Testis (tissue), 2 donors: Measurements from ENCODE around the gene SLC27A3.

ENCODE experiments used
- CTCF ChIP-seq, 3 experiments: fragments of 450-650 bp in 2 of 3; fragments of 200-600 bp in 1 of 3; sonication (generic) in 1 of 3; IDR thresholded peaks; one replicate each; pipeline ENCODE4 v1.5.1; 2016 to 2019; ENCODE audit warnings: antibody characterized with exemption in 3 of 3, mild to moderate bottlenecking in 2 of 3, moderate library complexity in 1 of 3
- POLR2A ChIP-seq: fragments of 450-650 bp; IDR thresholded peaks from one replicate; pipeline ENCODE4 v1.6.1; 2017; ENCODE audit warnings: antibody characterized with exemption, mild to moderate bottlenecking, moderate library complexity

GRCh38 chr1:153805042-153805745 lies 30.0 kb downstream of the SLC27A3 start:
- no peak for TF ChIP-seq CTCF (IDR thresholded peaks at IDR 0.05)
- TF ChIP-seq POLR2A, result no peak
